Head of caudate nucleus (tissue), 42 donors: ENCODE measurements around the gene EDNRA.
"Not testable (repeated sequence)": the region's sequence is repeated elsewhere in the genome, so short reads cannot be mapped to it uniquely, and the experiment has no call there.

Source experiments
- DNase-seq, 42 donors: peaks; one replicate each; pipeline versions ENCODE4 v3.0.0 to v3.0.0-alpha.2; 2020 to 2021; ENCODE audit warnings: mixed read lengths in 7 of 42
- intact Hi-C: fragments of 100-400 bp; cut with DNase I; formaldehyde crosslinking; loops from one replicate; pipeline ENCODE4 v1.15.0; 2022

Gene EDNRA

GRCh38 chr4:147480891-147481576, at the start of gene EDNRA:
Gene EDNRA (plus strand): TSS chr4:147481097. CDS start chr4:147485682, 4,585 bp downstream.
- peak in 5 of 42 donors; percentile 5 to 32 (median 17) for DNase-seq
- intact Hi-C loops: no loop called here

- intact Hi-C loops, DNase-seq: not testable (repeated sequence)
These were observed 46.5 kb upstream of the EDNRA start for GRCh38 chr4:147434370-147434769.

GRCh38 chr4:147440442-147440841, 40.5 kb upstream of the EDNRA start:
- no peak for DNase-seq
- intact Hi-C loops: no loop called here

GRCh38 chr4:147447786-147448185, 33.1 kb upstream of the EDNRA start:
- intact Hi-C loops: no loop called here
- no peak for DNase-seq

GRCh38 chr4:147453561-147454141, 27.2 kb upstream of the EDNRA start:
- intact Hi-C loops: no loop called here
- DNase-seq: no peak

GRCh38 chr4:147456706-147457105, 24.2 kb upstream of the EDNRA start:
- no peak for DNase-seq
- intact Hi-C loops: no loop called here

GRCh38 chr4:147461161-147461560, 19.7 kb upstream of the EDNRA start:
- intact Hi-C loops: no loop called here
- DNase-seq: no peak

- intact Hi-C loops: no loop called here
- DNase-seq: no peak
These were observed 17.8 kb upstream of the EDNRA start for GRCh38 chr4:147463065-147463464.

GRCh38 chr4:147465461-147465860, 15.4 kb upstream of the EDNRA start:
- no peak for DNase-seq
- intact Hi-C loops: no loop called here

GRCh38 chr4:147477439-147477838, 3.5 kb upstream of the EDNRA start:
- DNase-seq: no peak

GRCh38 chr4:147479376-147479775, 1.5 kb upstream of the EDNRA start:
- no peak for DNase-seq
- intact Hi-C loops: no loop called here

More at GRCh38 chr4:147477439-147477838, 3.5 kb upstream of the EDNRA start:
- intact Hi-C loops: no loop called here

GRCh38 chr4:147479786-147480185, 1.1 kb upstream of the EDNRA start:
- no peak for DNase-seq
- intact Hi-C loops: no loop called here

- intact Hi-C loops: no loop called here
- DNase-seq: no peak
These were observed 401 bp upstream of the EDNRA start for GRCh38 chr4:147480502-147480890.

GRCh38 chr4:147481577-147482109, 746 bp downstream of the EDNRA start:
- no peak for DNase-seq
- intact Hi-C loops: no loop called here

- intact Hi-C loops: no loop called here
- no peak for DNase-seq
These were observed 1.4 kb downstream of the EDNRA start for GRCh38 chr4:147482281-147482680.

GRCh38 chr4:147485167-147485566, 4.3 kb downstream of the EDNRA start:
- DNase-seq: no peak
- intact Hi-C loops: no loop called here

- intact Hi-C loops: no loop called here
- no peak for DNase-seq
These were observed 6.7 kb downstream of the EDNRA start for GRCh38 chr4:147487616-147488015.

GRCh38 chr4:147488556-147488955, 7.7 kb downstream of the EDNRA start:
- DNase-seq: no peak
- intact Hi-C loops: no loop called here

- DNase-seq: no peak
- intact Hi-C loops: no loop called here
These were observed 10.2 kb downstream of the EDNRA start for GRCh38 chr4:147491086-147491485.

- DNase-seq: no peak
- intact Hi-C loops: no loop called here
These were observed 11.4 kb downstream of the EDNRA start for GRCh38 chr4:147492306-147492705.

GRCh38 chr4:147492761-147493160, 11.9 kb downstream of the EDNRA start:
- intact Hi-C loops: no loop called here
- no peak for DNase-seq
